Neural cell (in vitro differentiated cells): ENCODE measurements around the gene CDR2.

Experiments
- EP300 ChIP-seq: fragments of 450-650 bp; conservative IDR thresholded peaks from 2 replicates; pipeline ENCODE4 v1.6.1; 2014; ENCODE audit warnings: antibody characterized with exemption, mild to moderate bottlenecking, moderate library complexity; ENCODE audit not compliant: poor library complexity, severe bottlenecking
- EZH2 ChIP-seq: fragments of 200-600, 300-800 bp; shearing (Covaris generic), sonication (generic); IDR thresholded peaks from 2 replicates; pipeline ENCODE4 v1.6.1; 2014; ENCODE audit warnings: antibody characterized with exemption, low read length, borderline replicate concordance, mild to moderate bottlenecking; ENCODE audit not compliant: insufficient read depth, poor library complexity, severe bottlenecking
- MXI1 ChIP-seq: fragments of 450-650 bp; conservative IDR thresholded peaks from 2 replicates; pipeline ENCODE4 v1.6.1; 2014; ENCODE audit warnings: antibody characterized with exemption, mild to moderate bottlenecking; ENCODE audit not compliant: poor library complexity, severe bottlenecking
- POLR2AphosphoS5 ChIP-seq: IDR thresholded peaks from 2 replicates; pipeline ENCODE4 v1.6.1; 2012
- RAD21 ChIP-seq: fragments of 450-650 bp; conservative IDR thresholded peaks from 2 replicates; pipeline ENCODE4 v1.6.1; 2014; ENCODE audit warnings: antibody characterized with exemption, mild to moderate bottlenecking, moderate library complexity
- SMC3 ChIP-seq: fragments of 450-650 bp; conservative IDR thresholded peaks from 2 replicates; pipeline ENCODE4 v1.6.1; 2014; ENCODE audit warnings: antibody characterized with exemption, mild to moderate bottlenecking, moderate library complexity; ENCODE audit not compliant: poor library complexity
- TAF1 ChIP-seq: IDR thresholded peaks from 2 replicates; pipeline ENCODE4 v1.6.1; 2012; ENCODE audit warnings: low read depth
- TF ChIP-seq, protein P1 (sequence below): fragments of 450-650 bp; IDR thresholded peaks from 2 replicates; pipeline ENCODE4 v1.5.1; 2014; ENCODE audit warnings: antibody characterized with exemption, mild to moderate bottlenecking, moderate library complexity; ENCODE audit not compliant: poor library complexity, severe bottlenecking

DNA sequence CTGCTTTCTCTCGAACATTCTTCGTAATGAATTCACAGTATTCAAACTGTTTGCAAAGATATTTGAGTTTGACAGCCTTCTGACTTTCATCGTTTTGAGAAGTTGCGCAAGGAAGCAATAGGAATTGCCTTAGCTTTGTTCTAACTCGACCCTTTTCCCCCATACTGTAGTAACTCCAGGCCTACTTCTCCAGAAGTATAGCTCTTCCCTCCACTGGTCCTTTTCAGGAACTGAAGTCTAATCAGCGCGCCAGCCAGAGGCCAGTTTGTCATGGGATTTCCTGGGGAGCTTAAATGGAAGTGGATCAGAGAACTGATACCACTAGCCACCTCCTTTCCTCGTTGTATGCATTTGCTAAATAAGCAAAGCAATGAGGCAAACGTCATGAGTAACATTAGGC is 27.9 kb downstream of the CDR2 start:
- no peak for TF ChIP-seq RAD21
- TF ChIP-seq, protein P1, sequence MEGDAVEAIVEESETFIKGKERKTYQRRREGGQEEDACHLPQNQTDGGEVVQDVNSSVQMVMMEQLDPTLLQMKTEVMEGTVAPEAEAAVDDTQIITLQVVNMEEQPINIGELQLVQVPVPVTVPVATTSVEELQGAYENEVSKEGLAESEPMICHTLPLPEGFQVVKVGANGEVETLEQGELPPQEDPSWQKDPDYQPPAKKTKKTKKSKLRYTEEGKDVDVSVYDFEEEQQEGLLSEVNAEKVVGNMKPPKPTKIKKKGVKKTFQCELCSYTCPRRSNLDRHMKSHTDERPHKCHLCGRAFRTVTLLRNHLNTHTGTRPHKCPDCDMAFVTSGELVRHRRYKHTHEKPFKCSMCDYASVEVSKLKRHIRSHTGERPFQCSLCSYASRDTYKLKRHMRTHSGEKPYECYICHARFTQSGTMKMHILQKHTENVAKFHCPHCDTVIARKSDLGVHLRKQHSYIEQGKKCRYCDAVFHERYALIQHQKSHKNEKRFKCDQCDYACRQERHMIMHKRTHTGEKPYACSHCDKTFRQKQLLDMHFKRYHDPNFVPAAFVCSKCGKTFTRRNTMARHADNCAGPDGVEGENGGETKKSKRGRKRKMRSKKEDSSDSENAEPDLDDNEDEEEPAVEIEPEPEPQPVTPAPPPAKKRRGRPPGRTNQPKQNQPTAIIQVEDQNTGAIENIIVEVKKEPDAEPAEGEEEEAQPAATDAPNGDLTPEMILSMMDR: no peak
- no peak for TF ChIP-seq MXI1
- no peak for TF ChIP-seq TAF1
- no peak for TF ChIP-seq POLR2AphosphoS5
- no peak for TF ChIP-seq EP300
- TF ChIP-seq EZH2: no peak
- no peak for TF ChIP-seq SMC3
